ENCODE data around the gene DHRS7B.
"Not testable (repeated sequence)": the region's sequence is repeated elsewhere in the genome, so short reads cannot be mapped to it uniquely, and the experiment has no call there.

Gene DHRS7B

DNA sequence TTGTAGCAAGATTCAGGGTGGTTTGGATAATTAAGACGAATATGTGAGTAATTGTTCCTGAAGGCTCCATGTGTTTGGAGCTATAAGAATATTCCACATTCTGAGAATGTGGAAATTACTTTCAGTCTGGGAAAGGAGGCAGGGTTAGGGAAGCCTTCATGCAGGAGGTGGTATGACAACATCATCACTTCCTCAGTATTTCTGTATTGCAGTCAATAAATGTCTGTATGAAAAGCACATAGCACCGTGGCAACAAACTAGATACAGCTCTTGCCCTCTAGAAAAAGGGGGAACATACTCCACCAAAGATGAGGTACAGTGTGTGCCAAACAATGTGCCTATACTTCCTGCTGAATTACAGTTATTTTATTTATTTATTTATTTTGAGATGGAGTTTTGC lies 26.1 kb upstream of the DHRS7B start:
- no peaks in the 10 kb centered on the region for H3K9me3 Mint-ChIP-seq
- peaks cover 7% of the 10 kb centered on the region for H3K4me1 Mint-ChIP-seq
- peaks cover 7% of the 10 kb centered on the region for H3K36me3 Mint-ChIP-seq
- H3K27ac Mint-ChIP-seq: no peak overlapping the region
- DNase-seq (ENCODE audit: low spot score in 2 of 2): no peak
- H3K4me3 Mint-ChIP-seq: no peak overlapping the region
- no peak for ATAC-seq

DNA sequence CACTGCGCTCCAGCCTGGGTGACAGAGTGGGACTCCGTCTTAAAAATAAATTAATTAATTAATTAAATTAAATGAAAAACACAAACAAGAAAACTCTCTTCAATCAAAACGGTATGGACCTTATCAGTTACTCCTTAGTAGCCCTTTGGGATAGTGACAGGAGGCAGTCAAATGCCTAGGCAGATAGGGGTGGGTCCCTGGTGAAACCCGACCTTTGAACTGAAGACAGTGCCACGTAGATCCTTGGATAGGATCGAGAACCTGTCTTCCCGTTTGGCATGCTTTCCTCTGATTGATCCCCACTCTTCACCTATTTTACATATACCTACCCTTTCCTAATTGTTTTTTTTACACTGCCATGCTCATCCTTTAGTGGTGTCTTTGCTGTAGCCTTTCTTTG lies 22.2 kb upstream of the DHRS7B start:
- Mint-ChIP-seq H3K36me3 (peaks cover 4% of the 10 kb centered on the region), H3K9me3 (no peaks in the 10 kb centered on the region), H3K4me3 (no peak overlapping the region), H3K4me1 (no peaks in the 10 kb centered on the region), H3K27ac (no peak overlapping the region)
- DNase-seq (ENCODE audit: low spot score in 2 of 2) (no peak), ATAC-seq (no peak)

DNA sequence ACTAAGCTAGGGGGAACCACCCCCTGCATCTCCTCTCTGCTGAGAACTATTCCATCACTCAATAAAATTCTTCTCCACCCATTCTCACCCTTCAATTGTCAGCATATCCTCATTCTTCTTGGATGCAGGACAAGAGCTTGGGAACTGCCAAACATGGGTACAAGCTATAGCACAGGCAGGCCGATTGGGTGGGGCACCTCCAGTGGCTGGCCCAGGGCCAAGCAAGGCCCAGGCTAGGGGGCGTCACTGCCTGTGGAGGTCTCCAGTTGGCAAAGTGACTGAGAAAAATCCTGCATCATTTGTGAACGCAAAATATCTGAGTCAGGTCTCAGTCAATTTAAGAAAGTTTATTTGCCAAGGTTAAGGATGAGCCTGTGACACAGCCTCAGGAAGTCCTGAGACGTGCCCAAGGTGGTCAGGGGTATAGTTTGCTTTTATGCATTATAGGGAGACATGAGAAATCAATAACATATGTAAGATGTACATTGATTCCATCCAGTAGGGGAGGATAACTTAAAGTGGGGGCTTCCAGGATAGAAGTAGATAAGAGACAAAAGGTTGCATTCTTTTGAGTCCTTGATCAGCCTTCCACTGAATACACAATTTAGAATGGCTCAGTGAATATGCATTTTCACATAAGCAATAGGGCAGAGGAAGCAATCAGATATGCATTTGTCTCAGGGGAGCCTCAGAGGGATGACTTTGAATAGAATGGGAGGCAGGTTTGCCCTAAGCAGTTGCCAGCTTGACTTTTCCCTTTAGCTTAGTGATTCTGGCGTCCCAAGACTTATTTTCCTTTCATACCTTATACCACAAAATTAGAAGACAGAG lies 21.5 kb upstream of the DHRS7B start:
- DNase-seq (ENCODE audit: low spot score in 2 of 2): no peak
- ATAC-seq: no peak
- Mint-ChIP-seq H3K4me3 (no peak overlapping the region), H3K9me3 (no peaks in the 10 kb centered on the region), H3K27ac (no peak overlapping the region), H3K36me3 (no peaks in the 10 kb centered on the region), H3K4me1 (no peaks in the 10 kb centered on the region)

DNA sequence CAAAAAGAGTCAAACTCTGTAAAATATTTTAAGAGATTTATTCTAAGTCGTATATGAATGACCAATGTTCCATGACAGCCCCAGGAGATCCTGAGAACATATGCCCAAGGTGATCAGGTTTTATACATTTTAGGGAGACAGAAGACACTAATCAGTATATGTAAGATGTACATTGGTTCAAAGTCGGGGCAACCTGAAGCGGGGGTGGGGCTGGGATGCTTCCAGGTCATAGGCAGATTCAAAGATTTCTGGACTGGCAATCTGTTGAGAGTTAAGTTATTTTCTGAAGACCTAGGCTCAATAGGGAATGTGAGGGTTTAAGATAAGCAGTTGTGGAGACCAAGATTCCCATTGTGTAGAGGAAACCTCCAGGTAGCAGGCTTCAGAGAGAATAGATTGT lies 20.4 kb upstream of the DHRS7B start:
- H3K27ac Mint-ChIP-seq: no peak overlapping the region
- no peak overlapping the region for H3K4me3 Mint-ChIP-seq
- no peaks in the 10 kb centered on the region for H3K36me3 Mint-ChIP-seq
- no peaks in the 10 kb centered on the region for H3K4me1 Mint-ChIP-seq
- DNase-seq (ENCODE audit: low spot score in 2 of 2) (no peak), ATAC-seq (no peak)
- H3K9me3 Mint-ChIP-seq: no peaks in the 10 kb centered on the region

DNA sequence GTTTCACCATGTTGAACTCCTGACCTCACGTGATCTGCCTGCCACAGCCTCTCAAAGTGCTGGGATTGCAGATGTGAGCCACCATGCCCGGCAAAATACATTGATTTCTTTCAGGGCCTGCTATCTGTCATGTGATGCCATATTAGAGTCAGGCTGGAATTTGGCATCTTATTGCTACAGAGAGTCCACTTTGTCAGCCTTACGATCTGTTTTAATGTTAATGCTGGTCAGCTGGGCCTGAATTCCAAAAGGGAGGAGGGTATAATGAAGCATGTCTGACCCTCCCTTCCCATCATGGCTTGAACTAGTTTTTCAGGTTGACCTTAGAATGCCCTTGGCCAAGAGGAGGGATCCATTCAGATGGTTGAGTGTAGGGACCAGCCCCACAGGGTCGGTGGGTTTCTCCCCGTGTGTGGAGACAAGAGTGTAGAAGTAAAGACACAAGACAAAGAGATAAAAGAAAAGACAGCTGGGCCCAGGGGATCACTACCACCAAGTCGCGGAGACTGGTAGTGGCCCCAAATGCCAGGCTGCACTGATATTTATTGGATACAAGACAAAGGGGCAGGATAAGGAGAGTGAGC lies 19.6 kb upstream of the DHRS7B start:
- not testable (repeated sequence) for H3K4me3 Mint-ChIP-seq; H3K27ac Mint-ChIP-seq; DNase-seq (ENCODE audit: low spot score in 2 of 2); H3K4me1 Mint-ChIP-seq; ATAC-seq; H3K9me3 Mint-ChIP-seq; H3K36me3 Mint-ChIP-seq

DNA sequence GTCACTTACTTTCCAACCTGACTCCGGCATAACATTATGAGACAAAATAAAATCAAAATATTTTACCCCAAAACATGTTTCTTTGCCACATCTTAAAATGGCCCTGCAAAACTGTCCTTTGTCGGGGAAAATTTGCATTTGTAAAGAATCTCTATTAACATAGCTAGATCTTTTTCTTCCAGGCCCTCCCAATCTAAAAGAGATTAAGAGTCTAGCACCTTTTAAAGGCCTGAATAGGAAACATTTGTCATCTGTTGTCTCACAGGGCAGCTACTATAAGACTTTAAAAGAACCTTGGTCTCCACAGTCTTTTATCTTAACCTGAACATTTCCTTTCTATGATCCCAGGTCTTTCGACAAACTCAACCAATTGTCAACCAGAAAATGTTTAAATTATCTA lies 18.1 kb upstream of the DHRS7B start:
- DNase-seq (ENCODE audit: low spot score in 2 of 2) (no peak), ATAC-seq (no peak)
- H3K4me1 Mint-ChIP-seq: no peaks in the 10 kb centered on the region
- no peak overlapping the region for H3K27ac Mint-ChIP-seq
- H3K9me3 Mint-ChIP-seq: no peaks in the 10 kb centered on the region
- no peaks in the 10 kb centered on the region for H3K36me3 Mint-ChIP-seq
- no peak overlapping the region for H3K4me3 Mint-ChIP-seq

DNA sequence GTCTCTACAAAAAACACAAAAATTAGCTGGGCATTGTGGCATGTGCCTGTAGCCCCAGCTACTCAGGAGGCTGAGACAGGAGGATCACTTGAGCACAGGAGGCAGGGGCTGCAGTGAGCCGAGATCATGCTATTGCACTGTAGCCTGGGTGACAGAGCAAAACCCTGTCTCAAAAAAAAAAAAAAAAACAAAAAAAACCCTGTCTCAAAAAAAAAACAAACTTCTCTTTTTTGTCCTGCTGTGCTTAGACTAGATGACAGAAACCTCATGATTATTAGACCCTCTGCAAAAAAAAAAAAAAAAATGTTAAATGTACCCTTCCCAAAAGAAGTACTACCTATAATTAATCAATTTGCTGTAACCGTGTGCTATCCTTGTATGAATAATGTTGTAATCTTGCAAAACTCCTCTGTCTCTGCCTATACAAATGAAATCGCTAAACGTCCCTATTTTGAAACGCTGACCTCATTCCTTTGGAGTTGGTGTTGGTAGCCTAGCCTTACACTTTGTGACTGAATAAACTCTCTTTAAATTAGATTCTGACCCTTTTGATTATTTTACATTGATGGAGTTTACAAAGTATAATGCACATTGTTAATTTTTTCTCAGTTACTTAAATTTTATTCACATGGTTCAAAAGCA lies 13.6 kb upstream of the DHRS7B start:
- ATAC-seq: no peak
- no peak overlapping the region for H3K27ac Mint-ChIP-seq
- H3K36me3 Mint-ChIP-seq: no peaks in the 10 kb centered on the region
- no peaks in the 10 kb centered on the region for H3K9me3 Mint-ChIP-seq
- H3K4me3 Mint-ChIP-seq: no peak overlapping the region
- no peak for DNase-seq (ENCODE audit: low spot score in 2 of 2)
- no peaks in the 10 kb centered on the region for H3K4me1 Mint-ChIP-seq

DNA sequence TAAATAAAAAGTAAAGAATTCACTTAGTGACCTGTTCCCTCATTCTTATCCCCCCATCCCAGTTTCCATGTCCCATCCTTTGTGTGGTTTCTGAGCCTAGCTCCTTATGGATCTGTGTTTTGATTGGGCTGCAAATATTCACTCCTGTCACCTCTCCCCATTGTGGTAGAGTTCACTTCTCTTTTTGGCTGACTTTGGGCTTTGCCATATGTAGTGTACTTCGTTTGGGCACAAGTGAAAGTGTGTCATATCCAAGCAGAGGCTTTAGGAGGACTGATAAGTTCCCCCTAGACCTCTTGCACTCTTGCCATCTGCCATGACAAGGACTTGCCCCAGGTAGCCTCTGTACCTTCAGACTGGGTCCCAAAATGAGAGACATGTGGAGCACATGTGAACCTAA lies 13.0 kb upstream of the DHRS7B start:
- ATAC-seq: no peak
- H3K4me3 Mint-ChIP-seq: no peak overlapping the region
- no peaks in the 10 kb centered on the region for H3K36me3 Mint-ChIP-seq
- H3K27ac Mint-ChIP-seq: no peak overlapping the region
- no peak for DNase-seq (ENCODE audit: low spot score in 2 of 2)
- no peaks in the 10 kb centered on the region for H3K4me1 Mint-ChIP-seq
- no peaks in the 10 kb centered on the region for H3K9me3 Mint-ChIP-seq

DNA sequence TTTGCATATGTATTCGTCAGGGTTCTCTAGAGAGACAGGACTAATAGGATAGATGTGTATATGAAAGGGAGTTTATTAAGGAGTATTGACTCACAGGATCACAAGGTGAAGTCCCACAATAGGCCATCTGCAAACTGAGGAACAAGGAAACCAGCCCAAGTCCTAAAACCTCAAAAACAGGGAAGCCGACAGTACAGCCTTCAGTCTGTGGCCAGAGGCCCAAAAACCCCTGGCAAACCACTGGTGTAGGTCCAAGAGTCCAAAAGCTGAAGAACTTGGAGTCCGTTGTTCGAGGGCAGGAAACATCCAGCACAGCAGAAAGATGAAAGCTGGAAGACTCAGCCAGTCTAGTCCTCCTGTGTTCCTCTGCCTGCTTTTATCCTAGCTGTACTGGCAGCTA lies 12.0 kb upstream of the DHRS7B start:
- not testable (repeated sequence) for H3K27ac Mint-ChIP-seq; DNase-seq (ENCODE audit: low spot score in 2 of 2); H3K4me1 Mint-ChIP-seq

DNA sequence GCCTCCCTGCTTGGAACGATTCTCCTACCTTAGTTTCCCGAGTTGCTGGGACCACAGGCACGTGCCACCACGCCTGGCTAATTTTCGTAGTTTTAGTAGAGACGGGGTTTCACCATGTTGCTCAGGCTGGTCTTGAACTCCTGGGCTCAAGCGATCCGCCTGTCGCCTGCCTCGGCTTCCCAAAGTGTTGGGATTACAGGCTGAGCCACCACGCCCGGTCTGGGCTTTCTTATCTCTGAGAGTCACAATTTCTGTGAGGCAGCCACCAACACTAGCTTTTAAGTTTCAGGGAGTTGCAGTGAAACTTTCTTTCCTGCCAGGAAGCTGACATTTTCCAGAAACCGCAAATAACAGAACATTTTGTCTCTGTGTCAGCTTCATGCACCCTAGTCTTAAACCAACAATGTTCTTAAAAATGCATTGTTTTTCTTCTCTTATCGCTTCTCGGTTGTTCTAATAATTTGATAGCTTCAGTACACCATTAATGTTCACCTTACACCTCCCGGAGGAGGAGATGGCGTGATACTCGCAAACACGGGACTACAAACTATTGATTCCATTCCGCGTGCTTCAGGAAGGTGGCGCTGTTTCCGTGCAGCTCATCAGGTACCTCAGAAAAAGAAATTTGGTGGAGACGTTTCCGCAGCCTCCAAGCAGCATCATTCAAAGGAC lies 7.4 kb upstream of the DHRS7B start:
- H3K4me3 Mint-ChIP-seq: no peak overlapping the region
- no peaks in the 10 kb centered on the region for H3K9me3 Mint-ChIP-seq
- DNase-seq (ENCODE audit: low spot score in 2 of 2) (peak; percentile 45 to 77), ATAC-seq (peak; percentile 80)
- H3K36me3 Mint-ChIP-seq: no peaks in the 10 kb centered on the region
- peaks cover 6% of the 10 kb centered on the region for H3K4me1 Mint-ChIP-seq
- H3K27ac Mint-ChIP-seq: no peak overlapping the region

More for the DNA sequence above, 12.0 kb upstream of the DHRS7B start:
- H3K4me3 Mint-ChIP-seq, ATAC-seq, H3K9me3 Mint-ChIP-seq, H3K36me3 Mint-ChIP-seq: not testable (repeated sequence)

DNA sequence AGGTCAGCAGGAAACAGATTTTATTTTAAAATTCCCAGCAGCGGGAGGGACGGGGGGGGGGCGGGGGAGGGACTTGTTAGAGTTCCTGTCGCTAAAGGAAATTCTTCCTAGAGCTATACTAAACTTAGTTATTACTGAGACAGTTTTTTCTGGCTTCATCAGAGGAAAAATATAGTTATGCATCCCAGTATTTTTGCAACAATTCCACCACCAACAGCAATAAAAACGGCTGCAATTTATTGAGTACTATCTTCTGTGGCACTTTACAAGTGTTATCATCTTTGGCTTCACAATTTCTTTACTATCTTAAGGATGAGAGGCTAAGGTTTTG lies 6.9 kb upstream of the DHRS7B start:
- Mint-ChIP-seq H3K4me3 (no peak overlapping the region), H3K27ac (no peak overlapping the region)

DNA sequence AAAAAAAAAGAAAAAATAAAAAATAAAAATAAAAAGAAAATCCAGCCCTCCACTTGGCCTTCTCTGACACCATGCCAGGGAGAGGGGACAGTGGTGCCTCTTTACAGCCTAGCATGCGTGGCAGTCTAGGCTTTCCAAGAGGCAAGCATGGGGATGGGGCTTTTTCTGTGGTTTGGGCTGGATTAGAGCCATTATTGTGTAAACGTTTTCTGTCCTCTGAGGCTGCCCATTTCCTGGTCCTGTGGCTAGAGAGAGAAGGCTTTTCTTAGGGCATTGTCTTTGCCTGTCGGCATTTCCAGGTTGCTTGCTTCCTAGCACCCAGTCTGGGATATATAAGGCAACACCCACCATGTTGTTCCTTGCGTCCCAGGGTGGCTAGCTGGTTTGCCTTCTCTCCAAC lies 2.7 kb upstream of the DHRS7B start:
- Mint-ChIP-seq H3K4me3 (no peak overlapping the region), H3K36me3 (peaks cover 14% of the 10 kb centered on the region), H3K27ac (no peak overlapping the region), H3K4me1 (peaks cover 28% of the 10 kb centered on the region), H3K9me3 (no peaks in the 10 kb centered on the region)
- DNase-seq (ENCODE audit: low spot score in 2 of 2) (no peak), ATAC-seq (no peak)

More for the DNA sequence above, 6.9 kb upstream of the DHRS7B start:
- DNase-seq (ENCODE audit: low spot score in 2 of 2): no peak
- no peak for ATAC-seq
- Mint-ChIP-seq H3K36me3 (no peaks in the 10 kb centered on the region), H3K4me1 (peaks cover 6% of the 10 kb centered on the region), H3K9me3 (no peaks in the 10 kb centered on the region)

DNA sequence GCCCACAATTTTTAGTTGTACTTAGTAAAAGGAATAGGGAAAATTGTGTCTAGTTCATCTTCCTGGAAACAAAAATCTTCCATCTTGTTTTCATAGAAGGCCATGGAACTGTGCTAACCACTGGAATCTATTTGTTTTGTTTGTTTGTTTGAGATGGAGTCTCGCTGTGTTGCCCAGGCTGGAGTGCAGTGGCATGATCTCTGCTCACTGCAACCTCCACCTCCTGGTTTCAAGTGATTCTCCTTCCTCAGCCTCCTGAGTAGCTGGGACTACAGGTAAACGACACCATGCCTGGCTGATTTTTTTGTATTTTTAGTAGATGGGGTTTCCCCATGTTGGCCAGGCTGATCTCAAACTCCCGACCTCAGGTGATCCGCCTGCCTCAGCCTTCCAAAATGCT lies 2.2 kb upstream of the DHRS7B start:
- DNase-seq (ENCODE audit: low spot score in 2 of 2); H3K9me3 Mint-ChIP-seq; H3K27ac Mint-ChIP-seq; H3K4me3 Mint-ChIP-seq; ATAC-seq: not testable (repeated sequence)
- Mint-ChIP-seq H3K36me3 (peaks cover 14% of the 10 kb centered on the region), H3K4me1 (peaks cover 26% of the 10 kb centered on the region)

DNA sequence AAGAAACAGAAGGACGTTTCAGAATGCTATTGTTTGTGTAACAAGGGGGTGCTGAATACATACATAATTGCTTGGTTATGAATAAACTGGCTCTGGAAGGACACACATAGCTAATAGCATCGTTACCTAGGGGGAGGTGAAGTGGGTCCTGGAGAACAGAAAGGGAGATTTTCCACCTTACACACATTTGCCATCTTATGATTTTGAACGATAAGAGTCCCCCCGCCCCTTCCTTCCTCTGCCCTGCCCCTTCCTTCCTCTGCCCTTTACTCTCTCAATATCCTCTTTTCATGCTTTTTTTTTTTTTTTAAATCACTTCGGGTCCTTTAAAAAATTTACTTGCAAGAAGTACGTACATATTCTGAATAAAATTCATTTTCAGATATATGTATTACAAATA lies 902 bp upstream of the DHRS7B start:
- Mint-ChIP-seq H3K36me3 (peaks cover 14% of the 10 kb centered on the region), H3K4me3 (peak overlapping the region; percentile 86), H3K27ac (peak overlapping the region; percentile 94), H3K4me1 (peaks cover 22% of the 10 kb centered on the region), H3K9me3 (no peaks in the 10 kb centered on the region)
- no peak for DNase-seq (ENCODE audit: low spot score in 2 of 2)
- no peak for ATAC-seq

DNA sequence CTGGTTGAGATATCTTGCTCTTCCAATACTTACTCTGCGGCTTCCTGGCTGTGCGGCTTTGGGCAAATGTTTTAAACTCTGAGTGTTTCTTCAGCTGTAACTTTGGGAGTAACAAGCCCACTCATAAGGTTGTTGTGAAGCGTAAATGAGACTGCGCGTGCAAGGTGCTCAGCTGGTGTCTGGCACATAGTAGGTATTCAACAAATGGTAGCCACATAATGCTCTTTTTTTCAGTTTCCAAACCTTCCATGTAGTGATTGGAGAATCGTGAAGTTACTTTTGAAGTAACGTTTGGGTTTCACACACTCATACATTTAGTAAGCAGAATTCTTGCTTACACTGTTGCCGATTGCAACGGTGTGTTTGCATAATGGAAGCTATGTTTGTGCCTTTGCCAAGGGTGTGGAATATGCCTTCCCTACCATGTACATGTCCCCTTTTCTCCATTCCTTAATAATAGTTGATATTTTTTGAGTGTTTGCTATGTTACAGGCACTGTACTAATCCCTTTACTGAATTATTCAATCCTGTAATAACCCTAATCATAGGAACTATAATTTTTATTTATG lies 829 bp downstream of the DHRS7B start:
- Mint-ChIP-seq H3K4me3 (peak overlapping the region; percentile 86), H3K36me3 (peaks cover 14% of the 10 kb centered on the region), H3K27ac (peak overlapping the region; percentile 94), H3K4me1 (peaks cover 22% of the 10 kb centered on the region), H3K9me3 (no peaks in the 10 kb centered on the region)
- DNase-seq (ENCODE audit: low spot score in 2 of 2): no peak
- ATAC-seq: no peak

Data from stimulated activated effector memory CD8-positive, alpha-beta T cell treated with anti-CD3 and anti-CD28 coated beads, Interleukin-12 subunit alpha, Interleukin-12 subunit beta, amount 100 ng/mL, for 72 hours (primary cell).